A549 (cell line): Measurements from ENCODE around the gene HMGN2. TPM values are rescaled to one million over a fixed set of nuclear protein-coding genes. Genes with fewer than 3 reads are reported as not detected.

Source experiments
- ATAC-seq, 2 experiments: fragments of 200-7000 bp in 1 of 2; fragments of >200 bp in 1 of 2; cut with Nextera tagmentation in 1 of 2; cut with Tn5 transposase in 1 of 2; 3 replicates each; pipeline versions ENCODE4 v1.8.0 to v1.9.1; 2018 to 2020; ENCODE audit warnings: mild to moderate bottlenecking in 1 of 2, moderate library complexity in 1 of 2
- CTCF ChIA-PET: fragments of 300-600 bp; sonication (Branson Sonifier 250); formaldehyde crosslinking; extraction: SDS; loops from one replicate; lab custom pipeline; 2021; ENCODE audit warnings: antibody characterized with exemption, inconsistent platforms; lab: Yijun Ruan, JAX
- POLR2A ChIA-PET: fragments of 350-600 bp; formaldehyde crosslinking; extraction: SDS; loops from one replicate; lab custom pipeline; 2021; ENCODE audit warnings: antibody characterized with exemption, inconsistent platforms; lab: Yijun Ruan, JAX
- DNase-seq, 2 experiments: peaks; one replicate each; pipeline versions ENCODE4 v3.0.0 to v3.0.0-alpha.2; 2011 to 2016; ENCODE audit warnings: low read depth in 1 of 2, low spot score in 1 of 2
- FAIRE-seq: peaks from 2 replicates; lab custom pipeline; 2011; peaks lifted over from hg19 to GRCh38; lab: Jason Lieb, UNC
- H3K27ac ChIP-seq, 2 experiments: fragments of >200 bp; sonication (Bioruptor Twin); formaldehyde crosslinking; 3 replicates each; pipeline ENCODE4 v1.5.1; 2016 to 2017
- H3K4me1 ChIP-seq: fragments of >200 bp; sonication (Bioruptor Twin); formaldehyde crosslinking; 3 replicates; pipeline ENCODE4 v1.6.1; 2016
- H3K4me2 ChIP-seq: fragments of >200 bp; sonication (Bioruptor Twin); formaldehyde crosslinking; 3 replicates; pipeline ENCODE4 v1.6.1; 2016
- H3K4me3 ChIP-seq: fragments of >200 bp; sonication (Bioruptor Twin); formaldehyde crosslinking; 3 replicates; pipeline ENCODE4 v1.5.1; 2016
- H3K9me3 ChIP-seq: fragments of >200 bp; sonication (Bioruptor Twin); formaldehyde crosslinking; 3 replicates; pipeline ENCODE4 v1.6.1; 2016
- BCL3 ChIP-seq: fragments of >200 bp; sonication (Bioruptor Twin); formaldehyde crosslinking; IDR thresholded peaks from 3 replicates; pipeline ENCODE4 v1.6.1; 2016
- BHLHE40 ChIP-seq: IDR thresholded peaks from 2 replicates; pipeline ENCODE4 v1.6.1; 2012; ENCODE audit warnings: low read depth, low read length, inconsistent platforms
- CBX8 ChIP-seq: fragments of 200-600 bp; sonication (generic); IDR thresholded peaks from 2 replicates; pipeline ENCODE4 v1.6.1; 2016
- CHD2 ChIP-seq: fragments of 150-350 bp; IDR thresholded peaks from 2 replicates; pipeline ENCODE4 v1.6.1; 2014; ENCODE audit warnings: low read length; ENCODE audit not compliant: partially characterized antibody
- CTCF ChIP-seq: fragments of >200 bp; sonication (Bioruptor Twin); formaldehyde crosslinking; IDR thresholded peaks from 3 replicates; pipeline ENCODE4 v1.5.1; 2016
- EHMT2 ChIP-seq: fragments of 200-600 bp; sonication (generic); IDR thresholded peaks from 2 replicates; pipeline ENCODE4 v1.6.1; 2016; ENCODE audit warnings: antibody characterized with exemption, low read depth, mild to moderate bottlenecking, moderate library complexity
- ELK1 ChIP-seq: fragments of 150-350 bp; IDR thresholded peaks from 2 replicates; pipeline ENCODE4 v1.6.1; 2014; ENCODE audit warnings: low read depth, mild to moderate bottlenecking, low read length
- FOSB ChIP-seq: fragments of 250-450 bp; sonication (Bioruptor Pico); IDR thresholded peaks from 2 replicates; pipeline ENCODE4 v1.5.0; 2020; ENCODE audit warnings: mild to moderate bottlenecking, moderate library complexity
- FOXS1 ChIP-seq: fragments of 250-450 bp; sonication (Bioruptor Pico); IDR thresholded peaks from 2 replicates; pipeline ENCODE4 v1.5.0; 2020; ENCODE audit warnings: mild to moderate bottlenecking, moderate library complexity
- GATA3 ChIP-seq: IDR thresholded peaks from 2 replicates; pipeline ENCODE4 v1.6.1; 2012; ENCODE audit warnings: borderline replicate concordance
- HOXA7 ChIP-seq: fragments of 250-450 bp; sonication (Bioruptor Pico); IDR thresholded peaks from 2 replicates; pipeline ENCODE4 v1.5.0; 2020; ENCODE audit warnings: mild to moderate bottlenecking, moderate library complexity
- HOXB5 ChIP-seq: fragments of 250-450 bp; sonication (Bioruptor Pico); IDR thresholded peaks from 2 replicates; pipeline ENCODE4 v1.5.0; 2020; ENCODE audit warnings: mild to moderate bottlenecking, moderate library complexity
- NFE2L2 ChIP-seq: fragments of 150-350 bp; conservative IDR thresholded peaks from 2 replicates; pipeline ENCODE4 v1.6.1; 2014; ENCODE audit warnings: low read length
- NPAS2 ChIP-seq: fragments of 250-450 bp; sonication (Bioruptor Pico); IDR thresholded peaks from 2 replicates; pipeline ENCODE4 v1.8.0; 2022; ENCODE audit warnings: mild to moderate bottlenecking, moderate library complexity, borderline replicate concordance
- PBX3 ChIP-seq: IDR thresholded peaks from 2 replicates; pipeline ENCODE4 v1.6.1; 2012
- PHF8 ChIP-seq: fragments of 200-600 bp; sonication (generic); IDR thresholded peaks from 2 replicates; pipeline ENCODE4 v1.6.1; 2016; ENCODE audit warnings: low read depth, mild to moderate bottlenecking, antibody characterized with exemption, moderate library complexity, borderline replicate concordance
- RAD21 ChIP-seq, 2 experiments: fragments of >200 bp in 1 of 2; sonication (Bioruptor Twin) in 1 of 2; formaldehyde crosslinking in 1 of 2; IDR thresholded peaks in 1 of 2; conservative IDR thresholded peaks in 1 of 2; 2 replicates in 1 of 2; 3 replicates in 1 of 2; pipeline ENCODE4 v1.6.1; 2012 to 2018; ENCODE audit warnings: inconsistent platforms in 1 of 2
- RCOR1 ChIP-seq: fragments of 150-350 bp; IDR thresholded peaks from 2 replicates; pipeline ENCODE4 v1.6.1; 2014; ENCODE audit warnings: antibody characterized with exemption, low read length, low read depth
- RFX5 ChIP-seq: fragments of 450-650 bp; IDR thresholded peaks from 2 replicates; pipeline ENCODE4 v1.7.1; 2014; ENCODE audit warnings: antibody characterized with exemption, mild to moderate bottlenecking, moderate library complexity
- SMC3 ChIP-seq: fragments of >200 bp; sonication (Bioruptor Twin); formaldehyde crosslinking; IDR thresholded peaks from 3 replicates; pipeline ENCODE4 v1.6.1; 2018; ENCODE audit warnings: inconsistent platforms
- TP53 ChIP-seq: fragments of 250-450 bp; sonication (Bioruptor Pico); IDR thresholded peaks from 2 replicates; pipeline ENCODE4 v1.5.0; 2021; ENCODE audit warnings: mild to moderate bottlenecking, moderate library complexity
- ZFP36 ChIP-seq: fragments of 450-650 bp; IDR thresholded peaks from 2 replicates; pipeline ENCODE4 v1.6.1; 2014; ENCODE audit warnings: borderline replicate concordance; ENCODE audit not compliant: partially characterized antibody
- ZNF302 ChIP-seq: fragments of 250-450 bp; sonication (Bioruptor Pico); IDR thresholded peaks from 2 replicates; pipeline ENCODE4 v1.9.0; 2021; ENCODE audit warnings: inconsistent platforms, mild to moderate bottlenecking, moderate library complexity
- WGBS: methylation state at CpG from one replicate; pipeline ENCODE4 v1.1.6; 2017; ENCODE audit errors: missing lambda C conversion rate; 5-methylcytosine and 5-hydroxymethylcytosine counted together
- polyA plus RNA-seq, 4 experiments: library from polyadenylated mRNA; depleted of rRNA in 3 of 4; stranded (reverse); fragments of >200 nt; fragmentation: RNase III in 1 of 4; extraction: RNeasy Plus Mini Kit Qiagen cat#74134 plus additional on column Dnase treatment in 1 of 4; gene quantifications; 2 replicates in 3 of 4; 3 replicates in 1 of 4; pipeline ENCODE4 v1.2.3, GENCODE V29; 2011 to 2017

Gene HMGN2
- polyA plus RNA-seq, 2 of the 4 experiments (the other 2 are of a cell fraction): 146 to 310 TPM

- POLR2A ChIA-PET: no interaction called here
- Histone ChIP-seq H3K4me2 (no peak overlapping the region), H3K9me3 (no peaks in the 10 kb centered on the region), H3K27ac (no peak overlapping the region), H3K4me3 (no peak overlapping the region), H3K4me1 (peaks cover 13% of the 10 kb centered on the region; the same call in 2 of the 3 replicates)
- FAIRE-seq (no peak), DNase-seq (no peak), ATAC-seq (no peak)
- no peak for TF ChIP-seq FOXS1 (CRISPR knock-in tag)
- no peak for TF ChIP-seq RFX5
- no peak for TF ChIP-seq BCL3
- no peak for TF ChIP-seq RAD21 (conservative IDR thresholded peaks at IDR 0.05 in 1 of 2, IDR thresholded peaks at IDR 0.05 in 1 of 2)
- TF ChIP-seq HOXB5 (CRISPR knock-in tag): no peak
- no peak for TF ChIP-seq CHD2
- no peak for TF ChIP-seq PBX3
- TF ChIP-seq NFE2L2: no peak
- TF ChIP-seq NPAS2: no peak
- no peak for TF ChIP-seq TP53 (CRISPR knock-in tag)
- no peak for TF ChIP-seq CBX8
- TF ChIP-seq ZNF302 (CRISPR knock-in tag): no peak
- TF ChIP-seq BHLHE40: no peak
- no peak for TF ChIP-seq SMC3
- TF ChIP-seq PHF8: no peak
- TF ChIP-seq ELK1: no peak
- WGBS: 88% methylated on average over 3 of the region's 3 CpGs
- CTCF ChIA-PET: interaction anchor here (5.0 kb wide), 1 partner anchor 22 kb away, joined by 18 read pairs; no protein-coding TSS in a partner anchor
Observed at GRCh38 chr1:26478159-26478558, 5.9 kb downstream of the HMGN2 start.

GRCh38 chr1:26478988-26479387 lies 6.7 kb downstream of the HMGN2 start:
- DNase-seq: no peak
- no peak for TF ChIP-seq ZFP36
- TF ChIP-seq EHMT2: no peak
- TF ChIP-seq ZNF302 (CRISPR knock-in tag): no peak
- TF ChIP-seq RCOR1: no peak
- TF ChIP-seq GATA3: no peak
- no peak for TF ChIP-seq NPAS2
- no peak for TF ChIP-seq FOSB (CRISPR knock-in tag)
- TF ChIP-seq CTCF: no peak
- no peak for TF ChIP-seq FOXS1 (CRISPR knock-in tag)
- no peak for TF ChIP-seq CHD2
- no peak for TF ChIP-seq HOXA7 (CRISPR knock-in tag)
- TF ChIP-seq, all 56 proteins: peak for 0
- Histone ChIP-seq H3K4me1 (peaks cover 9% of the 10 kb centered on the region; the same call in 2 of the 3 replicates), H3K4me2 (no peak overlapping the region), H3K9me3 (no peaks in the 10 kb centered on the region), H3K4me3 (no peak overlapping the region), H3K27ac (no peak overlapping the region)
- ChIA-PET CTCF (interaction anchor here (1.4 to 5.0 kb wide), 2 partner anchors 21 to 61 kb away, joined by 5 to 18 read pairs; no protein-coding TSS in a partner anchor), POLR2A (no interaction called here)
- ATAC-seq (no peak), FAIRE-seq (no peak)
- WGBS: 96% methylated on average over 6 of the region's 6 CpGs
